WTC11 (cell line): ENCODE measurements around the gene PTPN5. TPM values are rescaled to one million over a fixed set of nuclear protein-coding genes. Genes with fewer than 3 reads are reported as not detected.

Source experiments
- ATAC-seq: fragments of 200-7000 bp; cut with Tn5 transposase; 2 replicates; pipeline ENCODE4 v1.10.0; 2021; ENCODE audit warnings: mild to moderate bottlenecking, moderate library complexity
- CTCF ChIA-PET: fragments of 300-600 bp; sonication (Branson Sonifier 250); formaldehyde crosslinking; loops from one replicate; lab custom pipeline; 2021; ENCODE audit warnings: antibody characterized with exemption; lab: Charles Lee
- POLR2A ChIA-PET: fragments of 350-600 bp; sonication (Branson Sonifier 250); formaldehyde crosslinking; loops from one replicate; lab custom pipeline; 2021; ENCODE audit warnings: antibody characterized with exemption; lab: Charles Lee
- DNase-seq: peaks from one replicate; pipeline ENCODE4 v3.0.0; 2021; ENCODE audit warnings: low spot score
- H3K27ac Mint-ChIP-seq: 2 replicates; pipeline ENCODE4 v1.8.0; 2021; ENCODE audit warnings: mixed read lengths
- H3K27me3 Mint-ChIP-seq: 2 replicates; pipeline ENCODE4 v1.8.0; 2021; ENCODE audit warnings: low read depth, mild to moderate bottlenecking, moderate library complexity, mixed read lengths
- H3K36me3 Mint-ChIP-seq: 2 replicates; pipeline ENCODE4 v1.8.0; 2021; ENCODE audit warnings: mixed read lengths
- H3K4me1 Mint-ChIP-seq: 2 replicates; pipeline ENCODE4 v1.8.0; 2022; ENCODE audit warnings: mixed read lengths
- H3K4me3 Mint-ChIP-seq: 2 replicates; pipeline ENCODE4 v1.8.0; 2021; ENCODE audit warnings: mild to moderate bottlenecking, moderate library complexity, mixed read lengths
- H3K9me3 Mint-ChIP-seq: 2 replicates; pipeline ENCODE4 v1.8.0; 2021; ENCODE audit warnings: mixed read lengths
- ARID4B ChIP-seq: sonication (generic); formaldehyde crosslinking; IDR thresholded peaks from 2 replicates; pipeline ENCODE4 v1.8.0; 2023; ENCODE audit warnings: missing genetic modification reagents, mild to moderate bottlenecking, borderline replicate concordance
- CREM ChIP-seq: sonication (generic); formaldehyde crosslinking; IDR thresholded peaks from 2 replicates; pipeline ENCODE4 v1.8.1; 2022; ENCODE audit warnings: mild to moderate bottlenecking, missing genetic modification reagents, moderate library complexity
- ETV6 ChIP-seq: sonication (generic); formaldehyde crosslinking; IDR thresholded peaks from 2 replicates; pipeline ENCODE4 v1.8.1; 2022; ENCODE audit warnings: mild to moderate bottlenecking, missing genetic modification reagents
- NFATC4 ChIP-seq: fragments of 250-450 bp; sonication (Bioruptor Pico); IDR thresholded peaks from 2 replicates; pipeline ENCODE4 v1.9.0; 2021; ENCODE audit warnings: mild to moderate bottlenecking
- PREB ChIP-seq: sonication (generic); formaldehyde crosslinking; IDR thresholded peaks from 2 replicates; pipeline ENCODE4 v1.8.1; 2022; ENCODE audit warnings: mild to moderate bottlenecking, missing genetic modification reagents, moderate library complexity, borderline replicate concordance
- USF1 ChIP-seq: sonication (generic); formaldehyde crosslinking; IDR thresholded peaks from 2 replicates; pipeline ENCODE4 v1.8.0; 2022; ENCODE audit warnings: mild to moderate bottlenecking, missing genetic modification reagents
- ZNF416 ChIP-seq: fragments of 250-450 bp; sonication (Bioruptor Pico); IDR thresholded peaks from 2 replicates; pipeline ENCODE4 v1.9.0; 2021; ENCODE audit warnings: mild to moderate bottlenecking, inconsistent platforms
- ZNF532 ChIP-seq: fragments of 250-450 bp; sonication (Bioruptor Pico); IDR thresholded peaks from 2 replicates; pipeline ENCODE4 v1.9.0; 2021; ENCODE audit warnings: mild to moderate bottlenecking, borderline replicate concordance
- total RNA-seq: library from RNA; stranded (reverse); gene quantifications from 3 replicates; pipeline ENCODE4 v1.2.3, GENCODE V29; 2021

The PTPN5 gene
- total RNA-seq, 1 experiment from 2014 or later = 4.5 TPM

- TF ChIP-seq USF1 (no peak; the same call in 1 of the 2 replicates), NFATC4 (no peak), ZNF532 (no peak), ETV6 (CRISPR knock-in tag) (0 out of 2 replicates have a peak, but pooled peaks have one; percentile 2)
Observed at GRCh38 chr11:18720808-18721560, 70.6 kb downstream of the PTPN5 start (continued).

- peak; percentile 2; the same call in 1 of the 2 replicates for ATAC-seq
- no peak overlapping the region for H3K27ac Mint-ChIP-seq
- POLR2A ChIA-PET = interaction anchor here (2.2 kb wide), 1 partner anchor 14 kb away, joined by 8 read pairs; no protein-coding TSS in a partner anchor
Observed at GRCh38 chr11:18720091-18720807, 71.3 kb downstream of the PTPN5 start.

GRCh38 chr11:18715476-18715875 lies 76.1 kb downstream of the PTPN5 start:
- TF ChIP-seq ZNF416 (CRISPR knock-in tag) = no peak
- no peak for TF ChIP-seq CREM
- no peak for TF ChIP-seq ARID4B (CRISPR knock-in tag)
- CTCF ChIA-PET = interaction anchor here (1.6 to 1.7 kb wide), 2 partner anchors 16 to 49 kb away, joined by 3 to 4 read pairs; no protein-coding TSS in a partner anchor
- POLR2A ChIA-PET = no interaction called here
- ATAC-seq (no peak), DNase-seq (no peak)
- Mint-ChIP-seq H3K4me3 (no peak overlapping the region), H3K27ac (no peak overlapping the region), H3K4me1 (peaks cover 2% of the 10 kb centered on the region), H3K9me3 (no peaks in the 10 kb centered on the region), H3K27me3 (peaks cover 56% of the 10 kb centered on the region), H3K36me3 (no peaks in the 10 kb centered on the region)

More at GRCh38 chr11:18720091-18720807, 71.3 kb downstream of the PTPN5 start:
- H3K9me3 Mint-ChIP-seq = no peaks in the 10 kb centered on the region
- CTCF ChIA-PET = interaction anchor here (0.8 to 2.9 kb wide), 6 partner anchors 10 to 55 kb away, joined by 3 to 42 read pairs (median 19); no protein-coding TSS in a partner anchor
- peaks cover 7% of the 10 kb centered on the region for H3K4me1 Mint-ChIP-seq
- peaks cover 55% of the 10 kb centered on the region for H3K27me3 Mint-ChIP-seq
- H3K4me3 Mint-ChIP-seq = peak overlapping the region; percentile 82
- H3K36me3 Mint-ChIP-seq = no peaks in the 10 kb centered on the region
- TF ChIP-seq PREB (CRISPR knock-in tag) = no peak
- no peak for DNase-seq
